ENCODE results near the gene RACK1. TPM values are rescaled to one million over a fixed set of nuclear protein-coding genes. Genes with fewer than 3 reads are reported as not detected.

RACK1 gene
- total and polyA plus RNA-seq, 2 of the 13 experiments (the other 11 are each of a cell fraction or from before 2014, with no cell fraction given): 2,514 to 6,141 TPM

DNA sequence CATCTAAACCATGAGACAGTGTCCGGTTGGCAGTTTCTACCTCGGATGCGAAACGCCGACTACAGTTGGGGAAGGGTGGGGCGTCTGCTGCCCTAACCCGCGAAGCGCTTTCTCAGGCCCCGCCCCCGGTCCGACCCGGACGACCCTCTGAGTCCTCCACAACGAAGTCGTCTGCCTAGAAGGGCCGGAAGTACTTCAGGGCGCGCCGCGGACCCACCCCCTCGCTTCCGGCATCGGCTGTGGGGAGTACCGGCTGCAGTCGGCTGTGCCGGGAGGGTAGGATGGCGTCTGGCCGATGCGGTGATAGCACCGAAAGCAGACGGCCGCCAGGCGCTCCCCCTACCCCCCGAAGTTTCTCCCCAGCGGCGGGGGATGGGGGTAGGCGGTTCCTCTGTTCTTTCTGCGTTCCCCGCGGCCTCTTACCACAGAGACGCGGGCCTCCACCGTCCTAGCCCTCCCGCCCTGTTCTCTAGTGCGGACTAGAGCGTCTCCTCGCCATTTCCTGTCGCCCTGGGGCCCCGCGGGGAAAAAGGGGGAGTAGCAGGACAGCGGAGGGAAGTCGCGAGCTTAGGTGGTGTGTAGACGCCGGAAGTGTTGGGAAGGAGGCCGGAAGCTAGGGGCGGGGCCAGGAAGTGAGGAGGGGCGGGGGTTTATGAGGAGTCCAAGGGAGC is 20.5 kb downstream of the RACK1 start, which contains the start of gene TRIM41 (continued):
- TF ChIP-seq, protein P1, sequence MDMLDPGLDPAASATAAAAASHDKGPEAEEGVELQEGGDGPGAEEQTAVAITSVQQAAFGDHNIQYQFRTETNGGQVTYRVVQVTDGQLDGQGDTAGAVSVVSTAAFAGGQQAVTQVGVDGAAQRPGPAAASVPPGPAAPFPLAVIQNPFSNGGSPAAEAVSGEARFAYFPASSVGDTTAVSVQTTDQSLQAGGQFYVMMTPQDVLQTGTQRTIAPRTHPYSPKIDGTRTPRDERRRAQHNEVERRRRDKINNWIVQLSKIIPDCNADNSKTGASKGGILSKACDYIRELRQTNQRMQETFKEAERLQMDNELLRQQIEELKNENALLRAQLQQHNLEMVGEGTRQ (IDR thresholded peaks at IDR 0.05; ENCODE audit: low read depth, low read length): no peak
- TF ChIP-seq, protein P1 (CRISPR knock-in tag; IDR thresholded peaks at IDR 0.05; ENCODE audit: borderline replicate concordance): no peak; the same call in 1 of the 2 replicates
- TF ChIP-seq ZNF558 (CRISPR knock-in tag; IDR thresholded peaks at IDR 0.05; ENCODE audit: borderline replicate concordance) (peak; percentile 24; the same call in 1 of the 2 replicates), PHB2 (IDR thresholded peaks at IDR 0.05; ENCODE audit: partially characterized antibody) (no peak), ERF (CRISPR knock-in tag; IDR thresholded peaks at IDR 0.05) (peak; percentile 51; the same call in 1 of the 2 replicates), CREB1 (IDR thresholded peaks at IDR 0.05) (peak; percentile 26; the same call in 1 of the 2 replicates), CREB1 (CRISPR knock-in tag; IDR thresholded peaks at IDR 0.05) (no peak), ZSCAN21 (CRISPR knock-in tag; IDR thresholded peaks at IDR 0.05; ENCODE audit: borderline replicate concordance) (peak; percentile 11; the same call in 1 of the 2 replicates), RBM39 (IDR thresholded peaks at IDR 0.05; ENCODE audit: low read depth, low read length, poor library complexity, severe bottlenecking) (peak; percentile 72), RAD51 (IDR thresholded peaks at IDR 0.05; ENCODE audit: borderline replicate concordance) (no peak), HIVEP1 (CRISPR knock-in tag; IDR thresholded peaks at IDR 0.05) (peak; percentile 78), ZZZ3 (CRISPR knock-in tag; IDR thresholded peaks at IDR 0.05; ENCODE audit: borderline replicate concordance) (peak; percentile 76), PCBP1 (IDR thresholded peaks at IDR 0.05; ENCODE audit: borderline replicate concordance, low read depth, low read length) (peak; percentile 67), PHF8 (CRISPR knock-in tag; IDR thresholded peaks at IDR 0.05) (peak; percentile 81), SOX5 (CRISPR knock-in tag; IDR thresholded peaks at IDR 0.05; ENCODE audit: borderline replicate concordance) (peak; percentile 43; the same call in 1 of the 2 replicates), FOXP1 (IDR thresholded peaks at IDR 0.05) (no peak), FOXP1 (CRISPR knock-in tag; IDR thresholded peaks at IDR 0.05) (peak; percentile 27; the same call in 1 of the 2 replicates), TAF1 (CRISPR knock-in tag; IDR thresholded peaks at IDR 0.05) (peak; percentile 86), SMAD9 (CRISPR knock-in tag; IDR thresholded peaks at IDR 0.05) (no peak), FOXJ3 (CRISPR knock-in tag; IDR thresholded peaks at IDR 0.05; ENCODE audit: borderline replicate concordance) (no peak)
- TF ChIP-seq, protein P2, sequence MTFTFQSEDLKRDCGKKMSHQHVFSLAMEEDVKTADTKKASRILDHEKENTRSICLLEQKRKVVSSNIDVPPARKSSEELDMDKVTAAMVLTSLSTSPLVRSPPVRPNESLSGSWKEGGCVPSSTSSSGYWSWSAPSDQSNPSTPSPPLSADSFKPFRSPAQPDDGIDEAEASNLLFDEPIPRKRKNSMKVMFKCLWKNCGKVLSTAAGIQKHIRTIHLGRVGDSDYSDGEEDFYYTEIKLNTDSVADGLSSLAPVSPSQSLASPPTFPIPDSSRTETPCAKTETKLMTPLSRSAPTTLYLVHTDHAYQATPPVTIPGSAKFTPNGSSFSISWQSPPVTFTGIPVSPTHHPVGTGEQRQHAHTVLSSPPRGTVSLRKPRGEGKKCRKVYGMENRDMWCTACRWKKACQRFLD (CRISPR knock-in tag; IDR thresholded peaks at IDR 0.05; ENCODE audit: borderline replicate concordance): no peak
- TF ChIP-seq, protein P3, sequence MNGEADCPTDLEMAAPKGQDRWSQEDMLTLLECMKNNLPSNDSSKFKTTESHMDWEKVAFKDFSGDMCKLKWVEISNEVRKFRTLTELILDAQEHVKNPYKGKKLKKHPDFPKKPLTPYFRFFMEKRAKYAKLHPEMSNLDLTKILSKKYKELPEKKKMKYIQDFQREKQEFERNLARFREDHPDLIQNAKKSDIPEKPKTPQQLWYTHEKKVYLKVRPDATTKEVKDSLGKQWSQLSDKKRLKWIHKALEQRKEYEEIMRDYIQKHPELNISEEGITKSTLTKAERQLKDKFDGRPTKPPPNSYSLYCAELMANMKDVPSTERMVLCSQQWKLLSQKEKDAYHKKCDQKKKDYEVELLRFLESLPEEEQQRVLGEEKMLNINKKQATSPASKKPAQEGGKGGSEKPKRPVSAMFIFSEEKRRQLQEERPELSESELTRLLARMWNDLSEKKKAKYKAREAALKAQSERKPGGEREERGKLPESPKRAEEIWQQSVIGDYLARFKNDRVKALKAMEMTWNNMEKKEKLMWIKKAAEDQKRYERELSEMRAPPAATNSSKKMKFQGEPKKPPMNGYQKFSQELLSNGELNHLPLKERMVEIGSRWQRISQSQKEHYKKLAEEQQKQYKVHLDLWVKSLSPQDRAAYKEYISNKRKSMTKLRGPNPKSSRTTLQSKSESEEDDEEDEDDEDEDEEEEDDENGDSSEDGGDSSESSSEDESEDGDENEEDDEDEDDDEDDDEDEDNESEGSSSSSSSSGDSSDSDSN (CRISPR knock-in tag; IDR thresholded peaks at IDR 0.05): peak; percentile 69; the same call in 1 of the 2 replicates
- TF ChIP-seq, protein P4, sequence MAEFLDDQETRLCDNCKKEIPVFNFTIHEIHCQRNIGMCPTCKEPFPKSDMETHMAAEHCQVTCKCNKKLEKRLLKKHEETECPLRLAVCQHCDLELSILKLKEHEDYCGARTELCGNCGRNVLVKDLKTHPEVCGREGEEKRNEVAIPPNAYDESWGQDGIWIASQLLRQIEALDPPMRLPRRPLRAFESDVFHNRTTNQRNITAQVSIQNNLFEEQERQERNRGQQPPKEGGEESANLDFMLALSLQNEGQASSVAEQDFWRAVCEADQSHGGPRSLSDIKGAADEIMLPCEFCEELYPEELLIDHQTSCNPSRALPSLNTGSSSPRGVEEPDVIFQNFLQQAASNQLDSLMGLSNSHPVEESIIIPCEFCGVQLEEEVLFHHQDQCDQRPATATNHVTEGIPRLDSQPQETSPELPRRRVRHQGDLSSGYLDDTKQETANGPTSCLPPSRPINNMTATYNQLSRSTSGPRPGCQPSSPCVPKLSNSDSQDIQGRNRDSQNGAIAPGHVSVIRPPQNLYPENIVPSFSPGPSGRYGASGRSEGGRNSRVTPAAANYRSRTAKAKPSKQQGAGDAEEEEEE (CRISPR knock-in tag; IDR thresholded peaks at IDR 0.05; ENCODE audit: borderline replicate concordance): no peak

Measured in HepG2 (cell line).